ENCODE results near the gene PIK3C2G. TPM values are rescaled to one million over a fixed set of nuclear protein-coding genes. Genes with fewer than 3 reads are reported as not detected.

PIK3C2G gene
- total RNA-seq, 1 donor from 2014 or later: 26.0 TPM

- H3K27ac Mint-ChIP-seq: no peak overlapping the region
- DNase-seq (ENCODE audit: low spot score, unreplicated experiment): no peak
- no peak for TF ChIP-seq CTCF (IDR thresholded peaks at IDR 0.05; ENCODE audit: unreplicated experiment)
- peaks cover 11% of the 10 kb centered on the region for H3K4me1 Mint-ChIP-seq (ENCODE audit: low read depth)
- peaks cover 24% of the 10 kb centered on the region for H3K9me3 Mint-ChIP-seq (ENCODE audit: low read depth)
- H3K36me3 Mint-ChIP-seq (ENCODE audit: insufficient read depth): peaks cover 7% of the 10 kb centered on the region
- H3K27me3 Mint-ChIP-seq: no peaks in the 10 kb centered on the region
- no peak overlapping the region for H3K4me3 Mint-ChIP-seq (ENCODE audit: low read depth)
Observed at GRCh38 chr12:18591473-18591872, 330.2 kb downstream of the PIK3C2G start.

GRCh38 chr12:18595412-18595811 lies 334.1 kb downstream of the PIK3C2G start:
- peaks cover 2% of the 10 kb centered on the region for H3K36me3 Mint-ChIP-seq (ENCODE audit: insufficient read depth)

GRCh38 chr12:18601962-18602361 lies 340.6 kb downstream of the PIK3C2G start:
- no peak for DNase-seq (ENCODE audit: low spot score, unreplicated experiment)
- peaks cover 18% of the 10 kb centered on the region for H3K9me3 Mint-ChIP-seq (ENCODE audit: low read depth)
- H3K27ac Mint-ChIP-seq: no peak overlapping the region
- H3K36me3 Mint-ChIP-seq (ENCODE audit: insufficient read depth): peaks cover 6% of the 10 kb centered on the region
- no peak overlapping the region for H3K4me3 Mint-ChIP-seq (ENCODE audit: low read depth)
- H3K27me3 Mint-ChIP-seq: no peaks in the 10 kb centered on the region
- no peaks in the 10 kb centered on the region for H3K4me1 Mint-ChIP-seq (ENCODE audit: low read depth)
- no peak for TF ChIP-seq CTCF (IDR thresholded peaks at IDR 0.05; ENCODE audit: unreplicated experiment)

More at GRCh38 chr12:18595412-18595811, 334.1 kb downstream of the PIK3C2G start:
- peaks cover 10% of the 10 kb centered on the region for H3K4me1 Mint-ChIP-seq (ENCODE audit: low read depth)
- no peak overlapping the region for H3K4me3 Mint-ChIP-seq (ENCODE audit: low read depth)
- DNase-seq (ENCODE audit: low spot score, unreplicated experiment): no peak
- peak overlapping the region; percentile 7 for H3K27ac Mint-ChIP-seq
- no peak for TF ChIP-seq CTCF (IDR thresholded peaks at IDR 0.05; ENCODE audit: unreplicated experiment)
- no peaks in the 10 kb centered on the region for H3K27me3 Mint-ChIP-seq
- H3K9me3 Mint-ChIP-seq (ENCODE audit: low read depth): no peaks in the 10 kb centered on the region

GRCh38 chr12:18612971-18613370 lies 351.7 kb downstream of the PIK3C2G start:
- no peak for TF ChIP-seq CTCF (IDR thresholded peaks at IDR 0.05; ENCODE audit: unreplicated experiment)
- Mint-ChIP-seq H3K36me3 (ENCODE audit: insufficient read depth) (peaks cover 4% of the 10 kb centered on the region), H3K4me1 (ENCODE audit: low read depth) (no peaks in the 10 kb centered on the region), H3K27me3 (no peaks in the 10 kb centered on the region), H3K27ac (no peak overlapping the region), H3K4me3 (ENCODE audit: low read depth) (no peak overlapping the region), H3K9me3 (ENCODE audit: low read depth) (no peaks in the 10 kb centered on the region)
- DNase-seq (ENCODE audit: low spot score, unreplicated experiment): no peak

GRCh38 chr12:18620986-18621385 lies 359.7 kb downstream of the PIK3C2G start:
- H3K36me3 Mint-ChIP-seq (ENCODE audit: insufficient read depth): peaks cover 7% of the 10 kb centered on the region
- DNase-seq (ENCODE audit: low spot score, unreplicated experiment): no peak
- H3K4me1 Mint-ChIP-seq (ENCODE audit: low read depth): no peaks in the 10 kb centered on the region
- peaks cover 20% of the 10 kb centered on the region for H3K9me3 Mint-ChIP-seq (ENCODE audit: low read depth)
- TF ChIP-seq CTCF (IDR thresholded peaks at IDR 0.05; ENCODE audit: unreplicated experiment): no peak
- H3K27ac Mint-ChIP-seq: no peak overlapping the region
- no peak overlapping the region for H3K4me3 Mint-ChIP-seq (ENCODE audit: low read depth)
- no peaks in the 10 kb centered on the region for H3K27me3 Mint-ChIP-seq
